Measurements from ENCODE around the gene PLEKHA7.

The PLEKHA7 gene

GRCh38 chr11:16900491-16900890, 113.7 kb downstream of the PLEKHA7 start:
- TF ChIP-seq CTCF (IDR thresholded peaks at IDR 0.05; ENCODE audit: low read depth, low read length, missing control alignments), result no peak
- DNase-seq (ENCODE audit: extremely low read depth, low read depth), result no peak
- H3K4me3 ChIP-seq (replicated peaks; ENCODE audit: low read depth, low read length), result no peak overlapping the region

- no peak for DNase-seq (ENCODE audit: extremely low read depth, low read depth)
- no peak overlapping the region for H3K4me3 ChIP-seq (replicated peaks; ENCODE audit: low read depth, low read length)
Observed at GRCh38 chr11:16899708-16900303, 114.4 kb downstream of the PLEKHA7 start.

GRCh38 chr11:16898274-16898985, 115.8 kb downstream of the PLEKHA7 start:
- no peak for DNase-seq (ENCODE audit: extremely low read depth, low read depth)
- no peak overlapping the region for H3K4me3 ChIP-seq (replicated peaks; ENCODE audit: low read depth, low read length)

More at GRCh38 chr11:16899708-16900303, 114.4 kb downstream of the PLEKHA7 start:
- TF ChIP-seq CTCF (IDR thresholded peaks at IDR 0.05; ENCODE audit: low read depth, low read length, missing control alignments), result no peak

GRCh38 chr11:16897470-16898061, 116.6 kb downstream of the PLEKHA7 start:
- no peak overlapping the region for H3K4me3 ChIP-seq (replicated peaks; ENCODE audit: low read depth, low read length)
- no peak for DNase-seq (ENCODE audit: extremely low read depth, low read depth)
- no peak for TF ChIP-seq CTCF (IDR thresholded peaks at IDR 0.05; ENCODE audit: low read depth, low read length, missing control alignments)

More at GRCh38 chr11:16898274-16898985, 115.8 kb downstream of the PLEKHA7 start:
- no peak for TF ChIP-seq CTCF (IDR thresholded peaks at IDR 0.05; ENCODE audit: low read depth, low read length, missing control alignments)

- no peak for TF ChIP-seq CTCF (IDR thresholded peaks at IDR 0.05; ENCODE audit: low read depth, low read length, missing control alignments)
- DNase-seq (ENCODE audit: extremely low read depth, low read depth), result no peak
- no peak overlapping the region for H3K4me3 ChIP-seq (replicated peaks; ENCODE audit: low read depth, low read length)
Observed at GRCh38 chr11:16896729-16897469, 117.3 kb downstream of the PLEKHA7 start.

- TF ChIP-seq CTCF (IDR thresholded peaks at IDR 0.05; ENCODE audit: low read depth, low read length, missing control alignments), result no peak
- H3K4me3 ChIP-seq (replicated peaks; ENCODE audit: low read depth, low read length), result no peak overlapping the region
- no peak for DNase-seq (ENCODE audit: extremely low read depth, low read depth)
Observed at GRCh38 chr11:16895306-16895705, 118.9 kb downstream of the PLEKHA7 start.

Data from HFF-Myc (cell line).